WERI-Rb-1 (cell line): Measurements from ENCODE around the gene TSHZ3.

Source experiments
- DNase-seq: peaks from one replicate; pipeline ENCODE4 v3.0.0-alpha.2; 2020
- H3K27ac ChIP-seq: fragments of 250-450 bp; sonication (Bioruptor Pico); 2 replicates; pipeline ENCODE4 v1.5.1; 2020; ENCODE audit warnings: mild to moderate bottlenecking, moderate library complexity
- H3K27me3 ChIP-seq: fragments of 250-450 bp; sonication (Bioruptor Pico); 2 replicates; pipeline ENCODE4 v1.5.1; 2021; ENCODE audit warnings: mild to moderate bottlenecking, low read depth, moderate library complexity; ENCODE audit not compliant: insufficient read depth, severe bottlenecking
- H3K36me3 ChIP-seq: fragments of 250-450 bp; sonication (Bioruptor Pico); 2 replicates; pipeline ENCODE4 v1.5.1; 2020; ENCODE audit warnings: mild to moderate bottlenecking, moderate library complexity
- H3K4me3 ChIP-seq: 2 replicates; pipeline ENCODE4 v1.5.1; 2011; ENCODE audit warnings: low read depth, mild to moderate bottlenecking, control low read depth, low read length
- H3K9me3 ChIP-seq: fragments of 250-450 bp; sonication (Bioruptor Pico); 2 replicates; pipeline ENCODE4 v1.5.1; 2021; ENCODE audit warnings: mild to moderate bottlenecking, moderate library complexity; ENCODE audit not compliant: severe bottlenecking
- TF ChIP-seq, protein P1 (sequence below): IDR thresholded peaks from 2 replicates; pipeline ENCODE4 v1.5.1; 2011; ENCODE audit warnings: low read depth, mild to moderate bottlenecking, control low read depth, inconsistent platforms, low read length

Gene TSHZ3

DNA sequence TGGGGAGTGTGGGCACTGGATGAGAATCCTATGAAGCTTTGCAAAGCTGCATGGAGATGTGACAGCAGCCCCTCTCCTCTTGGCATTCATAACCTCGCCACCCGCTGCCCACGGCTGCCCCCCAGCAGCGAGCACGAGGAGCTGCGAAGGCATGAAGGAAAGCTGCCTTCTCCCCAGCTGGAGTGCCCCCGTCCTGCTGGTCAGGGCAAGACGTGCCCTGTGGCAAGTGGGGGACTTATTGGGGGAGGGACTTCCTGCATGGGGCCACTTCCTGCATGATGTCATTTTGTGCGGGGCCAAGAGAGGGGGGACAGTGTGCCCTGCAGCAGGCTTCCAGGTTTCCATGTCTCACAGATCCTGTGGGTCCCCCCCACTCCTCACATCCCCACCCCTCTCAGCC, 85.9 kb downstream of the TSHZ3 start:
- Histone ChIP-seq H3K36me3 (no peaks in the 10 kb centered on the region), H3K27ac (no peak overlapping the region), H3K9me3 (no peaks in the 10 kb centered on the region), H3K4me3 (no peak overlapping the region), H3K27me3 (no peaks in the 10 kb centered on the region)
- TF ChIP-seq, protein P1, sequence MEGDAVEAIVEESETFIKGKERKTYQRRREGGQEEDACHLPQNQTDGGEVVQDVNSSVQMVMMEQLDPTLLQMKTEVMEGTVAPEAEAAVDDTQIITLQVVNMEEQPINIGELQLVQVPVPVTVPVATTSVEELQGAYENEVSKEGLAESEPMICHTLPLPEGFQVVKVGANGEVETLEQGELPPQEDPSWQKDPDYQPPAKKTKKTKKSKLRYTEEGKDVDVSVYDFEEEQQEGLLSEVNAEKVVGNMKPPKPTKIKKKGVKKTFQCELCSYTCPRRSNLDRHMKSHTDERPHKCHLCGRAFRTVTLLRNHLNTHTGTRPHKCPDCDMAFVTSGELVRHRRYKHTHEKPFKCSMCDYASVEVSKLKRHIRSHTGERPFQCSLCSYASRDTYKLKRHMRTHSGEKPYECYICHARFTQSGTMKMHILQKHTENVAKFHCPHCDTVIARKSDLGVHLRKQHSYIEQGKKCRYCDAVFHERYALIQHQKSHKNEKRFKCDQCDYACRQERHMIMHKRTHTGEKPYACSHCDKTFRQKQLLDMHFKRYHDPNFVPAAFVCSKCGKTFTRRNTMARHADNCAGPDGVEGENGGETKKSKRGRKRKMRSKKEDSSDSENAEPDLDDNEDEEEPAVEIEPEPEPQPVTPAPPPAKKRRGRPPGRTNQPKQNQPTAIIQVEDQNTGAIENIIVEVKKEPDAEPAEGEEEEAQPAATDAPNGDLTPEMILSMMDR = no peak
- DNase-seq = no peak

DNA sequence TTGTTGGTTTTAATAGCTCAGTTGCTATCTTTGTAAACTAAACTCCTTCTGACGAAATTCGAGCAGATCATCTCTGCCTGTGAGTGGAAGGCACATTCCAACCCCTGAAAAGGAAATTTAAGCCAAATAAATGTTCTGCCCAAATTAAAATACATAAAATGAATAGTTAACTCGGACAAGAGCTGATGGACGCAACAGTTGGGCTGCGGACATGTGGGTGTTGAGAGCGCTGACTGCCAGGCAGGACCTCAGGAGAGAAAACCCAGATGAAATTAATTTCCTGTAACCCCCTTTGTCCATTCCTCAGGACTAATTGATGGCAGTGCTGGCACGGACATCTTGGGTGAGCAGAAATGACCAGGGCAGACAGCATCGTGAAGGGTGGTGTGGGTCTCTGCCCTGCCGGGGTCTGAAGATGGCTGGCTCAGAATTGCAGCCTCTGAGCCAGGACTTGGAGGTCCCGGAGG, 86.5 kb downstream of the TSHZ3 start:
- Histone ChIP-seq H3K4me3 (no peak overlapping the region), H3K9me3 (no peaks in the 10 kb centered on the region), H3K27me3 (no peaks in the 10 kb centered on the region), H3K27ac (no peak overlapping the region), H3K36me3 (no peaks in the 10 kb centered on the region)
- DNase-seq = no peak
- TF ChIP-seq, protein P1 = no peak

DNA sequence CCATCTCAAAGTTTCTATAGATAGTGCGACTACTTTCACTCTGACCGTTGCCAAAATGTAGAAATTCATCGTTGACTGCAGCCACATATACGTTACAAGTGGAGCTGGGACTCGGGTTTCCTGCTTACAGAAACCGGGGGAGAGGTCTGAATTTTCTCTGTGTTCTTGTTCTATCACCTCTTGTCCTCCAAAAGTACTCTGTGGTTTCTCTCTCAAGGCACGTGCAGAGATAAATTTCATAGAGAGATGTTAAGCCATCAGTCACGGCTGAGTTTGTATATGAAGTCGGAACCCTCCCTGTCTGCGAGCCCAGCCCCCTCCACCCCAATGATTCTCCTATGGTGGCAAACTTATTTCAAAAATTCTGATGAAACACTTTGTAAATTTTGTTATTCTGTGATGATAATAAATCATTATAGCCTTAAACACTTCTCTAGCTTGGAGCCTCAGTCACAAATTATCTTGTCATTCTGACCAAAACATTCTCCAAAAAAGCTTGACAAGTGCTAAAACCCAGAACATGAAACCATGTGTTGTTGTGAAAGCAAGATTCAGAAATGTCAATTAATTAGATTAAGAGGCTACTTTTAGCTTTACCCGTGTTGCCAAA, 87.5 kb downstream of the TSHZ3 start:
- Histone ChIP-seq H3K36me3 (no peaks in the 10 kb centered on the region), H3K27me3 (no peaks in the 10 kb centered on the region), H3K9me3 (no peaks in the 10 kb centered on the region), H3K27ac (no peak overlapping the region), H3K4me3 (no peak overlapping the region)
- no peak for DNase-seq
- TF ChIP-seq, protein P1 = no peak

DNA sequence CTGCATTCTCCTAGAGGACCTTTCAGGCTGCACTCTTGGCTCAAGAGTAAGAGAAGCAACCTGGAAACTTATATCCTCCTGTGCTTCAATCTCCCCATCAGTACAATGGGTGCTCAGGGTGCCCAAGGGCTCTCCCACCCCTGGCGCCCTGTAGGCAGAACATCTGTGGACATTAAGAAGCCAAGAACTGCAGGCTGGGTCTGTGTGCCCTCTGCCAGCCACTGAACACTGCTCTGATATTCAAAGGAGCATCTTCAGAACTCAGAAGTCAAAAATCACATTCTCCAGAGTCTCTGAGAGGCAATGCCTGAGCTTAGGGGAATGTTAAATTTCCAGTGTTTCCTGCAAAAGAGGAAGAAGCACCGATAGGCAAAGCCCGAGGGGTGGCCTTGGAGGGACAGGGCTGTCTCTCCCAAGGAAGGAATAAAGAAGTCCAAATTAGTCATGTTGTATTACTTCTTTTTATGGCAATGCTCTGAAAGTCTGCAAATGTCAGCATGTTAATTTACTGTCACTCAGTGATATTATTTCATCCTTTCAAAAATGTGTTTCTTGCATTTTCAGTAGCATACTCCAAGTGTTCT, 88.1 kb downstream of the TSHZ3 start:
- Histone ChIP-seq H3K27me3 (no peaks in the 10 kb centered on the region), H3K9me3 (no peaks in the 10 kb centered on the region), H3K27ac (no peak overlapping the region), H3K36me3 (no peaks in the 10 kb centered on the region), H3K4me3 (no peak overlapping the region)
- TF ChIP-seq, protein P1 = no peak
- DNase-seq = no peak

DNA sequence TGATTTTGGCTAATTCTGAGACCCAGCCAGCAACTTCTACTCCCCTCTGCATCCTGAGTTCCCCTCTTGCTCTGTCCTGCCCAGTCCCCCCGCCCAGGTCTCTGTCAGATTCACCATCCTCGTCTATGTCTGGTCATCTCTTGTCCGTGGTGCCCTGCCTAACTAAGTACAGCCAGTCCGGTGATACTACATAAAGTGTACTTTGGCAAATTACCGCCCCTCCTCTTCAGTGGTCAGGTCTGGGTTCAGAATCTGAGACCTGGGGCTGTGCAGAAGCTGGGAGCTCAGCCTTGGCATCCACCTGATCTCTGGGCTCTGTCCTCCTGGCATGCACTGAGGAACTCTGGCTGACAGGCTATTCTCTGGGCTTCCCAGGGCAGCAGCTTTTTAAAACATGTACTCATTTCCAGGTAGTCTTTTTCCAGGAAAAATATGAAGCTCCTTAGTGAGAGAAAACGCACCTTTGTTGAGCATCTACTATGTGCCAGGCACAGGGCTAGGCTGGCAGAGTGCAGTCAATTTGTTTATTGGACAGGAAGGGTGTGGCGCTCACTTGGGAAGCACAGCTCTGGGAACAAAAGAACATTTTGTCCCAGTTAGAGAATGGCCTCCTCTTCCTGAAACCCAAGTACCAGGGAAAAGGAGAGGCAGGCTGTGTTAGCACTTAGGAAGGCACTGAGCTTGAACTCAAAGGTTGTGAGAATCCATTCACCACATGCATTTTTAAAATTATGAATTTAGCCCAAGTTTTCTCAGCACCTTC, 88.9 kb downstream of the TSHZ3 start:
- Histone ChIP-seq H3K9me3 (no peaks in the 10 kb centered on the region), H3K27ac (no peak overlapping the region), H3K27me3 (no peaks in the 10 kb centered on the region), H3K4me3 (no peak overlapping the region), H3K36me3 (no peaks in the 10 kb centered on the region)
- TF ChIP-seq, protein P1 = no peak
- no peak for DNase-seq
